ENCODE data around the gene PMS1.

DNA sequence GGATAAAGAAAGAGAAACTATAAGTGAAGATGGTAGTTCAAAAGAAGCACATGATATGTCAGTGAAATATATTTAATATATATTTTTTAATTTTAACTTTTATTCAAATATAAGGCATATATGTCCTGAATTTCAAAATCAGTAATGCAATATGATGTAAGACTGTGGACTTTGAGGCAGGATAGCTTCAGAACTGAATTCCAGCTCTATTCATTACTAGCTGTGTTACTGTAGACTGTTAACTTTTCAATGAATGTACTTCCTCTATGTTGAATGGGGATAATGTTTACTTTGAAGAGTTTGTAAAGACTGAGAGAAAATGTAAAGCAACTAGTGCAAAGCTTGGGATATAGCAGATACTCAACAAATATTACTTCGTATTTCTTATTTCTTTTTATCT is 112.6 kb downstream of the PMS1 start:
- TF ChIP-seq, protein P1, sequence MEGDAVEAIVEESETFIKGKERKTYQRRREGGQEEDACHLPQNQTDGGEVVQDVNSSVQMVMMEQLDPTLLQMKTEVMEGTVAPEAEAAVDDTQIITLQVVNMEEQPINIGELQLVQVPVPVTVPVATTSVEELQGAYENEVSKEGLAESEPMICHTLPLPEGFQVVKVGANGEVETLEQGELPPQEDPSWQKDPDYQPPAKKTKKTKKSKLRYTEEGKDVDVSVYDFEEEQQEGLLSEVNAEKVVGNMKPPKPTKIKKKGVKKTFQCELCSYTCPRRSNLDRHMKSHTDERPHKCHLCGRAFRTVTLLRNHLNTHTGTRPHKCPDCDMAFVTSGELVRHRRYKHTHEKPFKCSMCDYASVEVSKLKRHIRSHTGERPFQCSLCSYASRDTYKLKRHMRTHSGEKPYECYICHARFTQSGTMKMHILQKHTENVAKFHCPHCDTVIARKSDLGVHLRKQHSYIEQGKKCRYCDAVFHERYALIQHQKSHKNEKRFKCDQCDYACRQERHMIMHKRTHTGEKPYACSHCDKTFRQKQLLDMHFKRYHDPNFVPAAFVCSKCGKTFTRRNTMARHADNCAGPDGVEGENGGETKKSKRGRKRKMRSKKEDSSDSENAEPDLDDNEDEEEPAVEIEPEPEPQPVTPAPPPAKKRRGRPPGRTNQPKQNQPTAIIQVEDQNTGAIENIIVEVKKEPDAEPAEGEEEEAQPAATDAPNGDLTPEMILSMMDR (conservative IDR thresholded peaks at IDR 0.05; ENCODE audit: low read depth in 2 of 2), result no peak
- TF ChIP-seq, protein P2, sequence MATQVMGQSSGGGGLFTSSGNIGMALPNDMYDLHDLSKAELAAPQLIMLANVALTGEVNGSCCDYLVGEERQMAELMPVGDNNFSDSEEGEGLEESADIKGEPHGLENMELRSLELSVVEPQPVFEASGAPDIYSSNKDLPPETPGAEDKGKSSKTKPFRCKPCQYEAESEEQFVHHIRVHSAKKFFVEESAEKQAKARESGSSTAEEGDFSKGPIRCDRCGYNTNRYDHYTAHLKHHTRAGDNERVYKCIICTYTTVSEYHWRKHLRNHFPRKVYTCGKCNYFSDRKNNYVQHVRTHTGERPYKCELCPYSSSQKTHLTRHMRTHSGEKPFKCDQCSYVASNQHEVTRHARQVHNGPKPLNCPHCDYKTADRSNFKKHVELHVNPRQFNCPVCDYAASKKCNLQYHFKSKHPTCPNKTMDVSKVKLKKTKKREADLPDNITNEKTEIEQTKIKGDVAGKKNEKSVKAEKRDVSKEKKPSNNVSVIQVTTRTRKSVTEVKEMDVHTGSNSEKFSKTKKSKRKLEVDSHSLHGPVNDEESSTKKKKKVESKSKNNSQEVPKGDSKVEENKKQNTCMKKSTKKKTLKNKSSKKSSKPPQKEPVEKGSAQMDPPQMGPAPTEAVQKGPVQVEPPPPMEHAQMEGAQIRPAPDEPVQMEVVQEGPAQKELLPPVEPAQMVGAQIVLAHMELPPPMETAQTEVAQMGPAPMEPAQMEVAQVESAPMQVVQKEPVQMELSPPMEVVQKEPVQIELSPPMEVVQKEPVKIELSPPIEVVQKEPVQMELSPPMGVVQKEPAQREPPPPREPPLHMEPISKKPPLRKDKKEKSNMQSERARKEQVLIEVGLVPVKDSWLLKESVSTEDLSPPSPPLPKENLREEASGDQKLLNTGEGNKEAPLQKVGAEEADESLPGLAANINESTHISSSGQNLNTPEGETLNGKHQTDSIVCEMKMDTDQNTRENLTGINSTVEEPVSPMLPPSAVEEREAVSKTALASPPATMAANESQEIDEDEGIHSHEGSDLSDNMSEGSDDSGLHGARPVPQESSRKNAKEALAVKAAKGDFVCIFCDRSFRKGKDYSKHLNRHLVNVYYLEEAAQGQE (IDR thresholded peaks at IDR 0.05; ENCODE audit: unreplicated experiment), result no peak
- TF ChIP-seq EZH2 (IDR thresholded peaks at IDR 0.05; ENCODE audit: low read depth, unreplicated experiment) (no peak), ETS1 (IDR thresholded peaks at IDR 0.05) (no peak), CREB1 (CRISPR knock-in tag; IDR thresholded peaks at IDR 0.05; ENCODE audit: low read depth) (no peak), POLR2AphosphoS5 (IDR thresholded peaks at IDR 0.05; ENCODE audit: low read depth) (no peak), NANOG (IDR thresholded peaks at IDR 0.05; ENCODE audit: borderline replicate concordance) (no peak)
